NCI-H128 (cell line): Measurements from ENCODE around the gene ITGB8.

Experiments
- DNase-seq: peaks from one replicate; lab custom pipeline; 2025; ENCODE audit not compliant: unreplicated experiment; lab: John Stamatoyannopoulos, UW

Gene ITGB8

GRCh38 chr7:20331910-20332813 is 1.5 kb downstream of the ITGB8 start:
- DNase-seq, result no peak

GRCh38 chr7:20338285-20338684 is 7.6 kb downstream of the ITGB8 start:
- no peak for DNase-seq

- DNase-seq, result no peak
Observed at GRCh38 chr7:20340839-20341238, 10.1 kb downstream of the ITGB8 start.

- DNase-seq, result no peak
Observed at GRCh38 chr7:20343205-20343604, 12.5 kb downstream of the ITGB8 start.

- DNase-seq, result no peak
Observed at GRCh38 chr7:20343941-20344340, 13.2 kb downstream of the ITGB8 start.

GRCh38 chr7:20344396-20344795 is 13.7 kb downstream of the ITGB8 start:
- no peak for DNase-seq

- DNase-seq, result no peak
Observed at GRCh38 chr7:20346577-20346976, 15.9 kb downstream of the ITGB8 start.

- no peak for DNase-seq
Observed at GRCh38 chr7:20347680-20348079, 17.0 kb downstream of the ITGB8 start.

- DNase-seq, result no peak
Observed at GRCh38 chr7:20348125-20348807, 17.6 kb downstream of the ITGB8 start.

GRCh38 chr7:20350518-20350951 is 19.8 kb downstream of the ITGB8 start:
- no peak for DNase-seq

- no peak for DNase-seq
Observed at GRCh38 chr7:20350996-20351692, 20.4 kb downstream of the ITGB8 start.

- DNase-seq, result no peak
Observed at GRCh38 chr7:20351901-20352300, 21.2 kb downstream of the ITGB8 start.

- DNase-seq, result no peak
Observed at GRCh38 chr7:20352573-20353306, 22.0 kb downstream of the ITGB8 start.

- DNase-seq, result no peak
Observed at GRCh38 chr7:20354610-20355528, 24.2 kb downstream of the ITGB8 start.

GRCh38 chr7:20358106-20358505 is 27.4 kb downstream of the ITGB8 start:
- no peak for DNase-seq

GRCh38 chr7:20358762-20359282 is 28.1 kb downstream of the ITGB8 start:
- DNase-seq, result no peak

GRCh38 chr7:20359341-20359963 is 28.8 kb downstream of the ITGB8 start:
- DNase-seq, result no peak

GRCh38 chr7:20362574-20363253 is 32.0 kb downstream of the ITGB8 start:
- no peak for DNase-seq
